PFSK-1 (cell line): ENCODE data around the gene ZNF75A.

Experiments
- TAF1 ChIP-seq: IDR thresholded peaks from 2 replicates; pipeline ENCODE4 v1.6.1; 2012; ENCODE audit warnings: low read length, control low read depth, borderline replicate concordance; ENCODE audit not compliant: insufficient read depth
- TF ChIP-seq, protein P1 (sequence below), 2 experiments: IDR thresholded peaks; 2 replicates each; pipeline versions ENCODE4 v1.6.1 to v1.8.0; 2011 to 2012; ENCODE audit warnings: low read depth in 2 of 2, low read length in 2 of 2, control low read depth in 1 of 2, inconsistent platforms in 1 of 2, mild to moderate bottlenecking in 1 of 2, moderate library complexity in 1 of 2; ENCODE audit not compliant: insufficient read depth in 1 of 2

DNA sequence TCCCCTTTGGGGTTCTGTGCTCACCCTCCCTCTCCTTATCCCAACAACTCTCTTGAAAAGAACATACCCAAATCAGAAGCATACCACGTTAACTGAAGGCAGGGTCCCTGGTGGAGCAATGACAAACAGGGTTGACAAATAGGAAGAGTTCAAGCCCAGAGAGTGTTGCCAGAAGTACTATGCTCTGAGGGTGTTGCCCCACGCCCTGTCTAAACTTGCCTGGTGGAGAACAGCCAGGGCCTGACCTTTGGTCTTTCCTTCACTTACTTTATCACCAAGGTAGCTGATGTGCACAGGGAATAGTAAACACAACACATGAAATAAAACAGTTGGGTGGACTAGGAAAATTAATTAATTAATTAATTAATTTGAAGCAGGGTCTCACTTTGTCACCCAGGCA is 23.3 kb downstream of the ZNF75A start:
- TF ChIP-seq TAF1: no peak
- TF ChIP-seq, protein P1, sequence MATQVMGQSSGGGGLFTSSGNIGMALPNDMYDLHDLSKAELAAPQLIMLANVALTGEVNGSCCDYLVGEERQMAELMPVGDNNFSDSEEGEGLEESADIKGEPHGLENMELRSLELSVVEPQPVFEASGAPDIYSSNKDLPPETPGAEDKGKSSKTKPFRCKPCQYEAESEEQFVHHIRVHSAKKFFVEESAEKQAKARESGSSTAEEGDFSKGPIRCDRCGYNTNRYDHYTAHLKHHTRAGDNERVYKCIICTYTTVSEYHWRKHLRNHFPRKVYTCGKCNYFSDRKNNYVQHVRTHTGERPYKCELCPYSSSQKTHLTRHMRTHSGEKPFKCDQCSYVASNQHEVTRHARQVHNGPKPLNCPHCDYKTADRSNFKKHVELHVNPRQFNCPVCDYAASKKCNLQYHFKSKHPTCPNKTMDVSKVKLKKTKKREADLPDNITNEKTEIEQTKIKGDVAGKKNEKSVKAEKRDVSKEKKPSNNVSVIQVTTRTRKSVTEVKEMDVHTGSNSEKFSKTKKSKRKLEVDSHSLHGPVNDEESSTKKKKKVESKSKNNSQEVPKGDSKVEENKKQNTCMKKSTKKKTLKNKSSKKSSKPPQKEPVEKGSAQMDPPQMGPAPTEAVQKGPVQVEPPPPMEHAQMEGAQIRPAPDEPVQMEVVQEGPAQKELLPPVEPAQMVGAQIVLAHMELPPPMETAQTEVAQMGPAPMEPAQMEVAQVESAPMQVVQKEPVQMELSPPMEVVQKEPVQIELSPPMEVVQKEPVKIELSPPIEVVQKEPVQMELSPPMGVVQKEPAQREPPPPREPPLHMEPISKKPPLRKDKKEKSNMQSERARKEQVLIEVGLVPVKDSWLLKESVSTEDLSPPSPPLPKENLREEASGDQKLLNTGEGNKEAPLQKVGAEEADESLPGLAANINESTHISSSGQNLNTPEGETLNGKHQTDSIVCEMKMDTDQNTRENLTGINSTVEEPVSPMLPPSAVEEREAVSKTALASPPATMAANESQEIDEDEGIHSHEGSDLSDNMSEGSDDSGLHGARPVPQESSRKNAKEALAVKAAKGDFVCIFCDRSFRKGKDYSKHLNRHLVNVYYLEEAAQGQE (IDR thresholded peaks at IDR 0.05; ENCODE audit: insufficient read depth in 1 of 2, low read depth in 2 of 2, low read length in 2 of 2): no peak
